HG03571 (cell line): ENCODE results near the gene LRRC4C.

Source experiments
- ATAC-seq: cut with Tn5 transposase; IDR thresholded peaks from one replicate; pipeline ENCODE4 v1.9.1; 2021; ENCODE audit not compliant: unreplicated experiment

Gene LRRC4C

GRCh38 chr11:40306938-40307548, 1152.4 kb downstream of the LRRC4C start:
- ATAC-seq = no peak

GRCh38 chr11:40302669-40303068, 1156.8 kb downstream of the LRRC4C start:
- ATAC-seq = no peak

GRCh38 chr11:40295466-40295865, 1164.0 kb downstream of the LRRC4C start:
- ATAC-seq = no peak

GRCh38 chr11:40294741-40295140, 1164.7 kb downstream of the LRRC4C start:
- no peak for ATAC-seq

GRCh38 chr11:40294349-40294735, 1165.1 kb downstream of the LRRC4C start:
- peak; percentile 12 for ATAC-seq

GRCh38 chr11:40293655-40294348, 1165.7 kb downstream of the LRRC4C start:
- ATAC-seq = peak; percentile 85

GRCh38 chr11:40292721-40293508, 1166.5 kb downstream of the LRRC4C start:
- ATAC-seq = no peak

GRCh38 chr11:40291741-40292140, 1167.7 kb downstream of the LRRC4C start:
- no peak for ATAC-seq

GRCh38 chr11:40291329-40291728, 1168.1 kb downstream of the LRRC4C start:
- ATAC-seq = no peak

GRCh38 chr11:40290171-40290631, 1169.3 kb downstream of the LRRC4C start:
- ATAC-seq = no peak

GRCh38 chr11:40289370-40289769, 1170.1 kb downstream of the LRRC4C start:
- no peak for ATAC-seq

- ATAC-seq = no peak
Measured at GRCh38 chr11:40287916-40288803, 1171.3 kb downstream of the LRRC4C start.

- ATAC-seq = no peak
Measured at GRCh38 chr11:40286137-40286536, 1173.3 kb downstream of the LRRC4C start.

GRCh38 chr11:40285558-40285957, 1173.9 kb downstream of the LRRC4C start:
- ATAC-seq = no peak

- ATAC-seq = no peak
Measured at GRCh38 chr11:40281052-40281580, 1178.3 kb downstream of the LRRC4C start.

GRCh38 chr11:40280159-40281051, 1179.0 kb downstream of the LRRC4C start:
- no peak for ATAC-seq

- no peak for ATAC-seq
Measured at GRCh38 chr11:40276960-40277359, 1182.5 kb downstream of the LRRC4C start.

- ATAC-seq = no peak
Measured at GRCh38 chr11:40274017-40274416, 1185.4 kb downstream of the LRRC4C start.

- ATAC-seq = no peak
Measured at GRCh38 chr11:40273192-40273732, 1186.2 kb downstream of the LRRC4C start.
